ENCODE data around the gene PARD3B. TPM values are rescaled to one million over a fixed set of nuclear protein-coding genes. Genes with fewer than 3 reads are reported as not detected.

The PARD3B gene
- total and polyA plus RNA-seq, 3 donors from 2014 or later = 14.6 to 36.8 (median 29.6) TPM

- Histone ChIP-seq H3K4me3 (no peak overlapping the region), H3K27ac (no peak overlapping the region), H3K27me3 (no peaks in the 10 kb centered on the region), H3K9me3 (no peaks in the 10 kb centered on the region), H3K4me1 (no peaks in the 10 kb centered on the region), H3K36me3 (ENCODE audit: low read depth, missing control alignments) (no peaks in the 10 kb centered on the region)
- intact Hi-C loops (cut with DNase I; ENCODE audit: low total_unique reads) = no loop called here
- DNase-seq = no peak
- TF ChIP-seq CTCF (IDR thresholded peaks at IDR 0.05) (no peak), POLR2A (IDR thresholded peaks at IDR 0.05) (no peak)
Measured at GRCh38 chr2:205441524-205441923, 896.2 kb downstream of the PARD3B start.

- H3K9me3 ChIP-seq = no peaks in the 10 kb centered on the region
- no peaks in the 10 kb centered on the region for H3K4me1 ChIP-seq
- no peak overlapping the region for H3K4me3 ChIP-seq
- TF ChIP-seq POLR2A (IDR thresholded peaks at IDR 0.05) (no peak), CTCF (IDR thresholded peaks at IDR 0.05) (no peak)
- DNase-seq = no peak
- no peak overlapping the region for H3K27ac ChIP-seq
- H3K27me3 ChIP-seq = no peaks in the 10 kb centered on the region
- H3K36me3 ChIP-seq (ENCODE audit: low read depth, missing control alignments) = no peaks in the 10 kb centered on the region
- intact Hi-C loops (cut with DNase I; ENCODE audit: low total_unique reads) = no loop called here
Measured at GRCh38 chr2:205448189-205448588, 902.9 kb downstream of the PARD3B start.

DNA sequence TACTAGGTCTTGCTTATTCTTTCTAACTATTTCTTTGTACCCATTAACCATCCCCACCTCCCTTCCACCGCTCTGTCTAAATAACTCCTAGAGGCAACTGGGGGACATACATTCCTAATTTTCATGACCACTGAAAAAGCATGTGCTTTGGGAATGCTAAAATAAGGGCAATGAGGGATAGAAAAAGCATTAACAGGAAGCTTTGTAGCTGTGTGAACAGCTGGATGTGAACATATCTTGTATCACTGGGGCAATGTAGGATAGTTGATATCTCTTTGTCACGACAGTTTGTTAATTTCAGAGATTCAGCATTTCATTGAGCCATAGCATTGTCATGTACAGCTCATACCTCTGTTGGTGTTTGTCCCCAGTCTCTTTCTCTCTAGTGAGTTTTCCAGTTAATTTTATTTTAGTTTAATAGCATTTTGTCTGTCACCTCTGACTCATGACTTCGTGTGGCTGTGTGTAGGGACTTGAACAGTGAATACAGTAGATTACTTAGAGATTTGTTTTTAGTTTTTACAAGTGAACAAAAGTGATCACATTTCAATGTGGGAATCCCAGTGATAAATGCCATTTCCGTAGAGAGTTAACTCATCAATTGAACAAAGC is 906.7 kb downstream of the PARD3B start:
- no peaks in the 10 kb centered on the region for H3K27me3 ChIP-seq
- WGBS, 2 donors = 88 to 91% methylated on average over 4 of the region's 4 CpGs
- no peaks in the 10 kb centered on the region for H3K36me3 ChIP-seq (ENCODE audit: low read depth, missing control alignments)
- intact Hi-C loops (cut with DNase I; ENCODE audit: low total_unique reads) = no loop called here
- DNase-seq = no peak
- no peaks in the 10 kb centered on the region for H3K9me3 ChIP-seq
- TF ChIP-seq POLR2A (IDR thresholded peaks at IDR 0.05) (no peak), CTCF (IDR thresholded peaks at IDR 0.05) (no peak)
- no peak overlapping the region for H3K27ac ChIP-seq
- H3K4me3 ChIP-seq = no peak overlapping the region
- no peaks in the 10 kb centered on the region for H3K4me1 ChIP-seq

DNA sequence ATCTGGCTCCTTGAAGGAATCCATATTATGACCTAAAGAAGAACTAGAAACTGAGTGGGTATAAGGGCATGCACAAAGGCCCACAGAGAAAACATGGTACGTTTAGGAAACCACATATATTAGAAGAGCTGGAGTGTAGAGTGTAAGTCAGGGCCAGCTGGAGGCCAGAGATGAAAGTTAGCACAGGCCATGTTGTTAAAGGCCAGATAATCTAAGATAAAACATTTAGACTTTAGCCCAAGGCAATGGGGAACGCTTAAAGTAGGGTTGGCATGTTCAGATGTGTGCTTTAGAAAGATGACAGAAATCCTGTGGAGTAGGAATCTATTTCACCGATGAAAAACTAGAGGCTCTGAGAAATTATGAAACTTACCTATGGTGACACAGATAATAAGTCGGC is 907.9 kb downstream of the PARD3B start:
- intact Hi-C loops (cut with DNase I; ENCODE audit: low total_unique reads) = no loop called here
- no peaks in the 10 kb centered on the region for H3K36me3 ChIP-seq (ENCODE audit: low read depth, missing control alignments)
- DNase-seq = no peak
- no peak overlapping the region for H3K4me3 ChIP-seq
- no peak for TF ChIP-seq POLR2A (IDR thresholded peaks at IDR 0.05)
- no peak for TF ChIP-seq CTCF (IDR thresholded peaks at IDR 0.05)
- H3K27ac ChIP-seq = no peak overlapping the region
- H3K9me3 ChIP-seq = no peaks in the 10 kb centered on the region
- WGBS, 2 donors = 85 to 90% methylated on average over 4 of the region's 4 CpGs
- no peaks in the 10 kb centered on the region for H3K4me1 ChIP-seq
- H3K27me3 ChIP-seq = no peaks in the 10 kb centered on the region

- Histone ChIP-seq H3K4me3 (no peak overlapping the region), H3K27me3 (no peaks in the 10 kb centered on the region), H3K36me3 (ENCODE audit: low read depth, missing control alignments) (no peaks in the 10 kb centered on the region), H3K9me3 (no peaks in the 10 kb centered on the region), H3K4me1 (no peaks in the 10 kb centered on the region), H3K27ac (no peak overlapping the region)
- DNase-seq = no peak
- no peak for TF ChIP-seq CTCF (IDR thresholded peaks at IDR 0.05)
- no peak for TF ChIP-seq POLR2A (IDR thresholded peaks at IDR 0.05)
- intact Hi-C loops (cut with DNase I; ENCODE audit: low total_unique reads) = no loop called here
- WGBS, 2 donors = 87 to 90% methylated on average over 1 of the region's 1 CpG
Measured at GRCh38 chr2:205456682-205457081, 911.4 kb downstream of the PARD3B start.
